ENCODE results near the gene UBFD1. TPM values are rescaled to one million over a fixed set of nuclear protein-coding genes. Genes with fewer than 3 reads are reported as not detected.
"Not testable (repeated sequence)": the region's sequence is repeated elsewhere in the genome, so short reads cannot be mapped to it uniquely, and the experiment has no call there.

UBFD1 gene
- total RNA-seq, 8 experiments from 2014 or later = 43.7 to 72.5 (median 60.3) TPM

GRCh38 chr16:23534868-23535860, 22.4 kb upstream of the UBFD1 start:
- WGBS, 10 experiments = 67 to 100% (median 99%) methylated on average over 1 to 8 of the region's 19 CpGs; no CpG with 5 or more reads in 2 of the 10 experiments
- peaks cover 0 to 2% of the 10 kb centered on the region in 2 donors for H3K4me1 ChIP-seq (replicated peaks in 1 of 2)
- in situ Hi-C loops (cut with MboI; ENCODE audit: low pct_unique_long_range_greater_than_20kb in 2 of 9, low sequenced_read_pairs in 9 of 9, unreplicated experiment in 9 of 9) = no loop called here
- no peak overlapping the region for H3K4me3 ChIP-seq
- H3K27ac ChIP-seq = no peak overlapping the region
- ATAC-seq (replicated peaks in 6 of 8) = no peak

GRCh38 chr16:23535901-23536300, 21.6 kb upstream of the UBFD1 start:
- H3K4me3 ChIP-seq = no peak overlapping the region
- no peak for ATAC-seq (replicated peaks in 6 of 8)
- no peak overlapping the region for H3K27ac ChIP-seq
- 100% methylated on average over 1 to 2 of the region's 2 CpGs; no CpG with 5 or more reads in 5 of the 10 experiments for WGBS, 10 experiments
- H3K4me1 ChIP-seq (replicated peaks in 1 of 2) = peaks cover 0 to 2% of the 10 kb centered on the region in 2 donors
- in situ Hi-C loops (cut with MboI; ENCODE audit: low pct_unique_long_range_greater_than_20kb in 2 of 9, low sequenced_read_pairs in 9 of 9, unreplicated experiment in 9 of 9) = no loop called here

DNA sequence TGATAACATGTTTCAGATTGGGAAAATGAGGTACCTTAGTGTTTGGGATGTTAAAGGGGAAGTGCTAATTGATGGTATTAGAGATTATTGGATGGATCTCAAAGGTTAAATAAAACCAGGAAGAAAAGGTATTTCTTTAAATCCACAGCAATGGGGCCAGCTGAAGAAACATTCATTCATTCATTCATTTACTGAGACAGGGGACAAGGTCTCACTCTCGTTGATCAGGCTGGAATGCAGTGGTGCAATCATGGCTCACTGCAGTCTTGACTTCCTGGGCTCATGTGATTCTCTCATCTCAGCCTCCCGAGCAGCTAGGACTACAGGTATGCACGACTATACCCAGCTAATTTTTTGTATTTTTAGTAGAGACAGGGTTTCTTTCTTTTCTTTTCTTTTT, 20.1 kb upstream of the UBFD1 start:
- in situ Hi-C loops (cut with MboI; ENCODE audit: low pct_unique_long_range_greater_than_20kb in 2 of 9, low sequenced_read_pairs in 9 of 9, unreplicated experiment in 9 of 9) = no loop called here
- ATAC-seq (replicated peaks in 6 of 8) = no peak
- WGBS, 10 experiments = 41 to 100% (median 80%) methylated on average over 1 to 3 of the region's 3 CpGs; no CpG with 5 or more reads in 2 of the 10 experiments

GRCh38 chr16:23538919-23539278, 18.6 kb upstream of the UBFD1 start:
- Histone ChIP-seq H3K4me1 (replicated peaks in 1 of 2) (peaks cover 0 to 2% of the 10 kb centered on the region in 2 donors), H3K4me3 (no peak overlapping the region), H3K27ac (no peak overlapping the region)
- ATAC-seq (replicated peaks in 6 of 8) = no peak
- WGBS, 10 experiments = 50 to 100% (median 95%) methylated on average over 1 of the region's 1 CpG; no CpG with 5 or more reads in 6 of the 10 experiments
- in situ Hi-C loops (cut with MboI; ENCODE audit: low pct_unique_long_range_greater_than_20kb in 2 of 9, low sequenced_read_pairs in 9 of 9, unreplicated experiment in 9 of 9) = no loop called here

More for the DNA sequence above, 20.1 kb upstream of the UBFD1 start:
- H3K4me3 ChIP-seq = no peak overlapping the region
- peaks cover 0 to 2% of the 10 kb centered on the region in 2 donors for H3K4me1 ChIP-seq (replicated peaks in 1 of 2)
- no peak overlapping the region for H3K27ac ChIP-seq

- H3K4me3 ChIP-seq = no peak overlapping the region
- peaks cover 0 to 2% of the 10 kb centered on the region in 2 donors for H3K4me1 ChIP-seq (replicated peaks in 1 of 2)
- H3K27ac ChIP-seq = no peak overlapping the region
- WGBS, 10 experiments = 75 to 100% (median 92%) methylated on average over 3 to 9 of the region's 11 CpGs; no CpG with 5 or more reads in 1 of the 10 experiments
- in situ Hi-C loops (cut with MboI; ENCODE audit: low pct_unique_long_range_greater_than_20kb in 2 of 9, low sequenced_read_pairs in 9 of 9, unreplicated experiment in 9 of 9) = no loop called here
- ATAC-seq (replicated peaks in 6 of 8) = peak in 1 of 8 experiments; percentile 10
These were observed 17.3 kb upstream of the UBFD1 start for GRCh38 chr16:23539984-23540816.

GRCh38 chr16:23540817-23541178, 16.7 kb upstream of the UBFD1 start:
- in situ Hi-C loops (cut with MboI; ENCODE audit: low pct_unique_long_range_greater_than_20kb in 2 of 9, low sequenced_read_pairs in 9 of 9, unreplicated experiment in 9 of 9); H3K27ac ChIP-seq; H3K4me3 ChIP-seq; H3K4me1 ChIP-seq (replicated peaks in 1 of 2); ATAC-seq (replicated peaks in 6 of 8): not testable (repeated sequence)
- WGBS, 10 experiments = 83 to 100% (median 95%) methylated on average over 1 to 3 of the region's 3 CpGs; no CpG with 5 or more reads in 5 of the 10 experiments

GRCh38 chr16:23544436-23544835, 13.1 kb upstream of the UBFD1 start:
- in situ Hi-C loops (cut with MboI; ENCODE audit: low pct_unique_long_range_greater_than_20kb in 2 of 9, low sequenced_read_pairs in 9 of 9, unreplicated experiment in 9 of 9) = no loop called here
- H3K4me1 ChIP-seq (replicated peaks in 1 of 2) = no peaks in the 10 kb centered on the region
- no peak overlapping the region for H3K27ac ChIP-seq
- no peak overlapping the region for H3K4me3 ChIP-seq
- peak in 1 of 8 experiments; percentile 42 for ATAC-seq (replicated peaks in 6 of 8)
- 80 to 100% (median 89%) methylated on average over 1 to 9 of the region's 14 CpGs; no CpG with 5 or more reads in 4 of the 10 experiments for WGBS, 10 experiments

DNA sequence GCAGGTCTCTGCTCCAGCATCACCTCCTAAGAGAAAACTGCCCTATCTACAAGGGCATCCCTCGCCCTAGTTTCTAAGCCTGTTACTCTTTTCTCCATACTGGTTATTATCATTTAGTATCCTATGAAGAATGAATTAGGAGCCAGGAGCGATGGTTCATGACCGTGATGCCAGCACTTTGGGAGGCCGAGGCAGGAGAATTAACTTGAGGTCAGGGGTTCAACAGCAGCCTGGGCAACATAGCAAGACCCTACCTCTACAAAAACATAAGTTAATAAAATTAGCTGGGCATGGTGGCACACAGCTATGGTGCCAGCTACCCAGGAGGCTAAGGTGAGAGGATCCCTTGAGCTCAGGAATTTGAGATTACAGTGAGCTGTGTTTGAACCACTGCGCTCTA, 7.6 kb upstream of the UBFD1 start:
- in situ Hi-C loops (cut with MboI; ENCODE audit: low pct_unique_long_range_greater_than_20kb in 2 of 9, low sequenced_read_pairs in 9 of 9, unreplicated experiment in 9 of 9) = no loop called here
- H3K4me1 ChIP-seq (replicated peaks in 1 of 2) = no peaks in the 10 kb centered on the region
- no peak overlapping the region for H3K27ac ChIP-seq
- no peak for ATAC-seq (replicated peaks in 6 of 8)
- no peak overlapping the region for H3K4me3 ChIP-seq
- 94 to 100% (median 97%) methylated on average over 1 to 5 of the region's 5 CpGs; no CpG with 5 or more reads in 5 of the 10 experiments for WGBS, 10 experiments

DNA sequence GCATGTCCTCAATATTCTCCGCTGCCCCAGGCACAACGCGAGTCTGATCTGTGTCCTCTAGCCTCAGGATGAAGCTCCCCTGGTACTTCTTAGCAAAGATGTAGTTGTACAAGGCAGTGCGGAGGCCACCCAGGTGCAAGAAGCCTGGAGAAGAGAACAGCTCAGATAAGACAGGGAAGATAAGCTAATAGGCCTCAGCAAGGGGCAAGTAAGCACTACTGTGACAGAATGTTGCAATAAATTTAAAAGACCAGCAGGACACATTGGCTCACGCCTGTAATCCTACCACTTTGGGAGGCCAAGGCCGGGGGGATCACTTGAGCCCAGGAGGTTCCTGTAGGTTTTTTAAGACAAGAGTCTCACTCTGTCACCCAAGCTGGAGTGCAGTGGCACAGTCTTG, 5.4 kb upstream of the UBFD1 start:
- 50 to 100% (median 82%) methylated on average over 1 to 6 of the region's 6 CpGs; no CpG with 5 or more reads in 1 of the 10 experiments for WGBS, 10 experiments
- in situ Hi-C loops (cut with MboI; ENCODE audit: low pct_unique_long_range_greater_than_20kb in 2 of 9, low sequenced_read_pairs in 9 of 9, unreplicated experiment in 9 of 9) = no loop called here
- Histone ChIP-seq H3K27ac (no peak overlapping the region), H3K4me3 (no peak overlapping the region), H3K4me1 (replicated peaks in 1 of 2) (peaks cover 6% of the 10 kb centered on the region in 2 donors)
- no peak for ATAC-seq (replicated peaks in 6 of 8)

DNA sequence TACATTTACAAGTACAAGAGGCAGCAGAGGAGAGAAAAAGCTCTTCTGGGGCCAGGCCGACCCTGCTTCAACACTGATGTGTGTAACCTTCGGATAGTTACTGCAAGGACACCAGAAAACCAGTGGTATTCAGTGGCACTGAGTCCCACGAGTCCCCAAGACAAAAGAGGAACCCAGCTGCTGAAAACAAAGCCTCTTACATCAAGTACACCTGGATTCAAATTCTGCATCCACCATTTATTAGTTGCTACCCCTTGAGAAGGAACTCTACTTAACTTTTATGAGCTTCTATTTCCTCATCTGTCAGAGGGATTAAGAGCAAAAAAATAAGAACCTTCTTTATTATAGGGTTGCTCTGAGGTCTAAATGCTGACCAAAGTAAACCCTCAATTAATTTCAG, 3.0 kb upstream of the UBFD1 start:
- Histone ChIP-seq H3K27ac (no peak overlapping the region), H3K4me1 (replicated peaks in 1 of 2) (peaks cover 12 to 14% of the 10 kb centered on the region in 2 donors), H3K4me3 (no peak overlapping the region)
- ATAC-seq (replicated peaks in 6 of 8) = no peak
- 40 to 100% (median 78%) methylated on average over 1 to 3 of the region's 3 CpGs; no CpG with 5 or more reads in 3 of the 10 experiments for WGBS, 10 experiments
- in situ Hi-C loops (cut with MboI; ENCODE audit: low pct_unique_long_range_greater_than_20kb in 2 of 9, low sequenced_read_pairs in 9 of 9, unreplicated experiment in 9 of 9) = no loop called here

DNA sequence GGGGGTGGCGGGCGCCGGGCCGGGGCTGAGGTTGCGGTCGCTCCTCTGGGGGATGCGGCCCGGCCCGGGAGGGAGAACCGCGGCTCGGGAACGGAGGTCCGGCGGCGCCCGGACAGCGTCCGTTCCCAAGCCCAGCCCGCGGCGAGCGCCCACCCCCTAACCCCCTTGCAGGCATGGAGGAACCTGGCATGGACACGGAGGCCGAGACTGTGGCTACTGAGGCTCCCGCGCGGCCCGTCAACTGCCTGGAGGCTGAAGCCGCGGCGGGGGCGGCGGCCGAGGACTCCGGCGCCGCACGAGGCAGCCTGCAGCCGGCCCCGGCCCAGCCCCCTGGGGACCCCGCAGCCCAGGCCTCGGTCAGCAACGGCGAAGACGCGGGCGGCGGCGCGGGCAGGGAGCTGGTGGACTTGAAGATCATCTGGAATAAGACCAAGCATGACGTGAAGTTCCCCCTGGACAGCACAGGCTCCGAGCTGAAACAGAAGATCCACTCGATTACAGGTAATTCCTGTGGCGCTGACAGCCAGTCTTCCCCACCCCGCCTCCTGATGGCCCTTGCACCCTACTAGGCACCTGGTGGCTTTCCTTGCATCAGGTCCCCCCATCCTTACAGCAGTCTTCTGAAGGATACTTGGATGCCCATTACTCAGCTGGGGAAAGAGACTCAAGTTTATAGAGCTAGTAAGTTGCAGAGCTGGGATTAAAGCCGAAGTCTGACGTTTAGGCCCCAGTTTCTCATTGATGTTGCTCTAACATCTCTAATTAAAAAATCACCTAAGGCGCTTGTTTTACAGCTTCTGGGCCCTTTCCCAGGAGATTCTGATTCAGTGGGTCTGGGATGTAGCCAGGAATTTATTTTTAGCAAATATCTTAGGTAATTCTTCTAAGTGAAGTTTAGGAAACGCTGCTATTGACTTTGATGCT, 514 bp downstream of the UBFD1 start:
- in situ Hi-C loops (cut with MboI; ENCODE audit: low pct_unique_long_range_greater_than_20kb in 2 of 9, low sequenced_read_pairs in 9 of 9, unreplicated experiment in 9 of 9) = no loop called here
- peak in 6 of 8 experiments; percentile 11 to 37 (median 19) for ATAC-seq (replicated peaks in 6 of 8)
- Histone ChIP-seq H3K4me3 (peak overlapping the region; percentile 70 to 93 (median 81)), H3K4me1 (replicated peaks in 1 of 2) (peaks cover 12 to 14% of the 10 kb centered on the region in 2 donors), H3K27ac (peak overlapping the region; percentile 95 to 97)
- WGBS, 10 experiments = 0 to 44% (median 2%) methylated on average over 1 to 6 of the region's 60 CpGs; no CpG with 5 or more reads in 2 of the 10 experiments

GRCh38 chr16:23561586-23561985, 4.1 kb downstream of the UBFD1 start:
- no peak for ATAC-seq (replicated peaks in 6 of 8)
- WGBS, 10 experiments = 66 to 100% (median 94%) methylated on average over 1 to 5 of the region's 5 CpGs; no CpG with 5 or more reads in 4 of the 10 experiments
- in situ Hi-C loops (cut with MboI; ENCODE audit: low pct_unique_long_range_greater_than_20kb in 2 of 9, low sequenced_read_pairs in 9 of 9, unreplicated experiment in 9 of 9) = no loop called here
- H3K27ac ChIP-seq = no peak overlapping the region
- H3K4me3 ChIP-seq = no peak overlapping the region
- H3K4me1 ChIP-seq (replicated peaks in 1 of 2) = peaks cover 6 to 10% of the 10 kb centered on the region in 2 donors

All from motor neuron (in vitro differentiated cells).